Measurements from ENCODE around the gene BATF.

The BATF gene

GRCh38 chr14:75559451-75560222 is 37.4 kb downstream of the BATF start:
- DNase-seq (ENCODE audit: low spot score) = no peak

DNA sequence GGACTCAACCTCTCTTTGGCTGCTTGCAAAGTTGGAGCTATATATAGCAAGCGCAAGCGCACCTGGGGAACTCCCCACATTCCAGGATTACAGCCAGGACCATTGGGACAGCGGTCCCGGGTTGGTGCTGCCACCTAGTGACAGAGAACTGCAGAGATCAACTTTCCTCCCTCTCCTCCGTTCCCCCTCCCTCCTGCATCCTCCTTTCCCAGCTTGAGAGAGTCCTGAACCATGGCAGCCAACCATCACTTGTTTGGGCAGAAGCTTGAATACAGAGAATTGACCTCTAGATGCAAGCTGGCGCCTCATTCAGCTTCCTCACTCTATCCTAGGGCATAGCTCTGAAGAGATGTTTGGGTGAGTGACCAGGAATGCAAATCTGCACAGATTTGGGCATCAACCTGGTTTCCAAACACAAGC is 38.8 kb downstream of the BATF start:
- DNase-seq (ENCODE audit: low spot score) = peak; percentile 49

- no peak for DNase-seq (ENCODE audit: low spot score)
Observed at GRCh38 chr14:75562089-75562488, 39.8 kb downstream of the BATF start.

GRCh38 chr14:75562489-75562888 is 40.2 kb downstream of the BATF start:
- DNase-seq (ENCODE audit: low spot score) = no peak

- no peak for DNase-seq (ENCODE audit: low spot score)
Observed at GRCh38 chr14:75563931-75564330, 41.7 kb downstream of the BATF start.

DNA sequence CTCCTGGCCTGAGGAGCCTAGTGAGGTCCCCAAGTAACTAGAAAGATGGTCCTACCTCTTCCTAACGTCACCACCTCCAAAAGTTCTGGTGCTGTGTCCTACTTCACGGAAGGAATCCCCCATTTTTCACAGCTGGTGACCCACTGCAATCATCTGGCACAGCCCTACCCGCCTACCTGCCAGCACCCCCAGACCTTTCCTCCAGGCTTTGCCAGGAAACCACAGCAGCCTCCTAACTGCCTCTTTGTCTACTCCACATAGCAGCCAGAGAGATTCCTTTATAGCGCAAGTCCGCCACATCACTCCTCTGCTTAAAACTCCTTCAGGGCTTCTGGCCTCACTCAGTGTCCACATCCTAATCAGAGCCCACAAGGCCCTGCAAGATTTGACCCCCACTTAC is 42.8 kb downstream of the BATF start:
- DNase-seq (ENCODE audit: low spot score) = no peak

- no peak for DNase-seq (ENCODE audit: low spot score)
Observed at GRCh38 chr14:75566321-75566720, 44.1 kb downstream of the BATF start.

DNA sequence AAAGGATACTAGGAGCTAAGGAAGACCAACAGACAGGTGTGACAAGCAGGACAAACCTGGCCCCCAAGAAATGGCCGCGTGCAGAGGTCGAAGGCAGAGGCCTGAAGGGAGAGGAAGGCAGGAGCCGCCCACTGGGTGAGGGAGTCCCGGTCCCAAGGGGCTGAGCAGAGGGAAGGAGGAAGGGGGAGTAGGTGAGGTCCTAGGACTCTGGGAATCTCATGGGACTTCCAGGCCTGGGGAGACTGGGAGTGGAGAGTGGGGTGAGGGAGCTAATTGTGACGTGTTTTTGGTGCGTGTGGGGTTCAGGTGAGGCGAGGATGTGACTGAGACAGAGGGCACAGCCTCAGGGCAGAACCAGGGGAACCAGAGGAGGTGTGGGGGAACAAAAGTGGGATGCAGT is 44.5 kb downstream of the BATF start:
- DNase-seq (ENCODE audit: low spot score) = no peak

DNA sequence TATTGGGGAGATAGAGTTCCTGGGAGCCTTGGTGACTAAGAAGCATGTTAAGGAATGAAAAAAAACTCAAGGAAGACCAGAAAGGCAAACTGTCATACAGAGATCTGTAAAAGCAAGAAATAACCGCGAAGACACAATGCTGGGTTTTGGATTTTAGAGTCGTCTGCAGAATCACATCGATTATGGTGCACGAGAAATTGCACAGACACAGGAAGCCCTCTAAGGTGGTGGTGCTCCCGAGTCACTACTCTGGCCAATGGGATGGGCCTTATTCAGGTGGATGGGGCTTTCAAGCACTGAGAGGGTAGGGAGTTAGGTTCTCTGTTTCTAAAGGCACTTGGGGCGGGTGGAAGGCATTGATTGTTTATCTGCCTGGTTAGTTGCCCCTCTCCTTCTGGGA is 45.9 kb downstream of the BATF start:
- DNase-seq (ENCODE audit: low spot score) = no peak

DNA sequence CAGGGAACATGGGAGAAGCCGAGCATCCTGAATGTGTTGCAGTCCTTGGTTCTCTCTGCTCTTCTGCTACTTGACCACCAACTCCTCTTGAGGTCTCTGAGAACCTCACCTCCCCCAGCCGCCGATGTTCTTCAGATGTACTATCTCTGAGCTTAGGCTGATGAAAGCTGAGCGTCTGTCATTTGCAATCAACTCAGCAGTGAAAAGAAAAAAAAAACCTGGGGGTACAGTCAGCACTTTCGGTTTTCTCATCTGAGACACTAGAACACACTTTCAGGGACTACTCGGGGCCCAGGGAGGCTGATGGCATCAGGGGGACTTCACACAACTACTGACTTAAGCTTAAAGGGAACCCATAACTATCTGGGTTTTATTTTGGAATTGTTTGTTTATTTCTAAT is 46.5 kb downstream of the BATF start:
- no peak for DNase-seq (ENCODE audit: low spot score)

DNA sequence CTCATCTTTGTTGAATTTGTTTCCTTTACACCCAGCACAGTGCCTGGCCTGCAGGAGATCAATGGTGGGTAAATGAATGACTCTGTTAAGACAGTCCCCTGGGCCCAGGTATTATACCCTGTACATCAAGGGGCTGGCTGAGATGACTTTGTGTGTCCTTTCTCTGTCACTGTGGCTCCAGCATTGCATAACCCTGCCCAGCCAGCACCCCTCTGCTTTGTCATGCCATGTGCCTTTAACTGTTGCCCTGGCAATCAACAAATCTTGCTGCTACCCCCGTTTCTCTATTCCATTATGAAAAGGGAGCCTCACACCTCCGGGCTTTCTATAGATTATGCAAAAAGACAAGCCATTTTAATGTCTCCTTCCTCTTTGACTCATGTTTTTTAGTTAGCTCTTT is 48.5 kb downstream of the BATF start:
- no peak for DNase-seq (ENCODE audit: low spot score)

GRCh38 chr14:75572104-75572503 is 49.8 kb downstream of the BATF start:
- DNase-seq (ENCODE audit: low spot score) = no peak

- no peak for DNase-seq (ENCODE audit: low spot score)
Observed at GRCh38 chr14:75577090-75577489, 54.8 kb downstream of the BATF start.

GRCh38 chr14:75577729-75578101 is 55.4 kb downstream of the BATF start:
- peak; percentile 70 for DNase-seq (ENCODE audit: low spot score)

DNA sequence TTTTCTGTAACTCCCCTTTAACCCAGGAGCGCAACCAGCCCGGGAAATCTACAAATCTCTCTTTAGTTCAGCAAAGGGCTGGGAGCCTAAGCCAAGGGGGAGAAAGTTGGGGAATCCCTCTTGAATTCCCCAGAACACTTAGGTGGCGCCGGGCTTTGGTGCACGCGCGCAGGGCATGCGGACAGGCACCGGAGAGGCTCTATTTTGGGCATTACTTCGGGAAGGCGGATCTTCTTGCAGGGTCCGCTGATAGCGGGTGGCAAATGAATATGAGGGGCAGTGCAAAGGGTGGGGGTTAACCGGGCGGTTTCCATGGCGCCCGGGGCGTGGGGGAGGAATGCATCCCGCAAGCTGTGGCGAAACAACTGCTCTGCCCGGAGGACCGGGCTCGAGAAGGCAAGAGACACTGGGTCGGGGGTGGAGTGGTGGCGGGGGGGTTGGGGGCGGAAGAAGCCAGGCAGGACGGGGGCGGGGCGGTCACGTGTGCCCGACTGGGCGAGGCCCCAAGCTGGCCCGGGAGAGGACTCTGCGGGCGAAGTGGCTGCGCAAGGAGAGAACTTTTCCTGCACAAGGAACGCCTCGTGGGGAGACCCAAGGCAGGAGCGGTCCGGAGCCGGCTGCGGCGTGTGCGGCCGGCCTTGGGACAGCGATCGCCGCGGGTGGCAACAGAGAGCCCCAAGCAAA is 56.0 kb downstream of the BATF start, which contains the start of gene FLVCR2:
FLVCR2 (plus strand) TSS at position 519 of the 684 bp plus-strand sequence. CDS start 353 bp downstream, outside the sequence.
- DNase-seq (ENCODE audit: low spot score) = no peak

- DNase-seq (ENCODE audit: low spot score) = no peak
Observed at GRCh38 chr14:75578786-75579337, 56.6 kb downstream of the BATF start.

DNA sequence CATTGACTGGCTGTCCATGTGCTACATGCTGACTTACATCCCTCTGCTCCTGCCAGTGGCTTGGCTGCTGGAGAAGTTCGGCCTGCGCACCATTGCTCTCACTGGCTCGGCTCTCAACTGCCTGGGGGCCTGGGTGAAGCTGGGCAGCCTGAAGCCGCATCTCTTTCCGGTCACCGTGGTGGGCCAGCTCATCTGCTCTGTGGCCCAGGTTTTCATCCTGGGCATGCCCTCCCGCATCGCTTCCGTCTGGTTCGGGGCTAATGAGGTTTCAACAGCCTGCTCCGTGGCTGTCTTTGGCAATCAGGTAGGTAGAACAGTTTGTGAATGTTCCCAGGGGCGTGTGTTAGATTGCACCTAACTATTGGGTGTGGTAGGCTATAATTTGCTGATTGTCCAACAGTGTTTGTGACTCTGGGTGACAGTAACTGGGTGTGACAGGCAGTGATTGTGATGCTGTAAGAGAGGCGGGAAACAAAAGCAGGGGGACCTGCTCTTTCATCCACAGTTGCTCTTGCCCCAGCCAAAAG is 57.1 kb downstream of the BATF start:
- DNase-seq (ENCODE audit: low spot score) = no peak

DNA sequence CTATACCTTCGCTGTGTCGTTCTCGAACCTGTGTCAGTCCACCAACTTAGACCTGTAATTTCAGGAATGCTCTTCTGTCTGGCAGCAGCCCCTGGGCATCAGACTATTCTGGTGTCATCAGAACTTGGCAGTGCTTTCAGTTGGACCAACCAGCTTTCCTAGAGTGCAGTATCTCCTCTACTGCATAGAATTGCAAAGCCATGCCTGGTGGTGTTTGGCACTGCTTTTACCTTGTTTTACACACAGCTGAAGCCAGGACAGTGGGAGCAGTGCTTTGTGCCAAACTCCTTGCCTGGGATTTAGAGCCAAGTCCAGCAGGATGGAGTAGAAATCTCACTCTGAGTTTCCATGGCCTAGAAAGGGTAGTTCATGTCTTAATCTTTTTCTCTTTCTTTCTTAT is 57.6 kb downstream of the BATF start:
- DNase-seq (ENCODE audit: low spot score) = no peak

DNA sequence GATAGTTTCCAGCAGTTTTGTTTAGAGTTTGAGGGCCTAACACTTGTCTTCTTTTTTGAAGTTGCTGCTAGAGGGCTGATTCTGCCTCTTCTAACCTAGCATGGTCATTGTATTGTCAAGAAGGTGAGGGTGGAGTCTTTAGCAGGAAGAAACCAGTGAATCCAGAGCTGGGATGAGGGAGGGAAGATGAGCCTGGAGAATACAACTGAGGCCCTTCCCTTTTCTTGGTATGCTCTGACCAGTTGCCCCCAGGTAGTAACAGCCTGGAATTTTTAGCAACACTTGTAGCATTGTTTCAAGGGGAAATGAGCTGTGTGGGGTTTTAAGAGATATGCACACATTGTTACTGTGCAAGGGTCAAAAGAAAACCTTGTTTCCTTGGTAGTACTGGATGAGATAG is 65.1 kb downstream of the BATF start:
- DNase-seq (ENCODE audit: low spot score) = no peak

DNA sequence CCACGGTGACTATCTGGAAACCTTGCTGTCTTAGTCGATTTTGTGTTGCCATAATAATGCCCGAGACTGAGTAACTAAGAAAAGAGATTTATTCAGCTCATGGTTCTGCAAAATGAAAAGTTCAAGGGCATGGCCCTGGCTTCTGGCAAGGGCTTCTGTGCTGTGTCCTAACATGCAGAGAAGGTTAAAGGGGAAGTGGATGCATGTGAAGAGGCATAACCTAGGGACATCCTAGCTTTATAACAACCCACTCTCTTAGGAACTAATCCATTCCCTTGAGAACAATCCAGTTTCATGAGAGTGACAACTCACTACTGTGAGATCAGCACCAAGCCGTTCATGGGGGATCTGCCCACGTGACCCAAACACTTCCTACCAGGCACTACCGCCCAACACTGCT is 67.7 kb downstream of the BATF start:
- DNase-seq (ENCODE audit: low spot score) = no peak

DNA sequence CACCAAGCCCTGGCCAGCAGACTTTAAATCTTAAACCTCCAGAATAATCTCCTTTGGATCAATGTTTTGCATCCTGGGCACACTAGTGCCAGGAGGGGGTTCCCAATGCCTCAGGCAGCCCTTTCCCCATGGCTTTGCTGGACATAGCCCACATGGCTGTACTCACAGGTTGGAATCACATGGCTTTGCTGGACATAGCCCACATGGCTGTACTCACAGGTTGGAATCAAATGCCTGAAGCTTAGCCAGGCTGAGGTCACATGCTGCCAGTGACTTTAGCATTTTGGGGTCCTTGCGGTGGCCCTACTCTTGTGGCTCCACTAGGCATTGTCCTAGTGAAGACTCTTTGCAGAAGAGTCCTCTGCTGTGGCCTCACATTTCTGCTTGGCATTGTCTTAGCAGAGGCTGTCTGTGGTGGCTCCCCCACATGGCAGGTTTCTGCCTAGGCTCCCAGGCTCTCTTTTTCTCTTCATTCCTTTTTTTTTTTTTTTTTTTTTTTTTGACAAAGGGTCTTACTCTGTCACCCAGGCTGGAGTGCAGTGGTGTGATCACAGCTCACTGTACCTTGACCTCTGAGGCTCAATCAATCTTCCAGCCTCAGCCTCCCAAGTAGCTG is 69.2 kb downstream of the BATF start:
- no peak for DNase-seq (ENCODE audit: low spot score)

DNA sequence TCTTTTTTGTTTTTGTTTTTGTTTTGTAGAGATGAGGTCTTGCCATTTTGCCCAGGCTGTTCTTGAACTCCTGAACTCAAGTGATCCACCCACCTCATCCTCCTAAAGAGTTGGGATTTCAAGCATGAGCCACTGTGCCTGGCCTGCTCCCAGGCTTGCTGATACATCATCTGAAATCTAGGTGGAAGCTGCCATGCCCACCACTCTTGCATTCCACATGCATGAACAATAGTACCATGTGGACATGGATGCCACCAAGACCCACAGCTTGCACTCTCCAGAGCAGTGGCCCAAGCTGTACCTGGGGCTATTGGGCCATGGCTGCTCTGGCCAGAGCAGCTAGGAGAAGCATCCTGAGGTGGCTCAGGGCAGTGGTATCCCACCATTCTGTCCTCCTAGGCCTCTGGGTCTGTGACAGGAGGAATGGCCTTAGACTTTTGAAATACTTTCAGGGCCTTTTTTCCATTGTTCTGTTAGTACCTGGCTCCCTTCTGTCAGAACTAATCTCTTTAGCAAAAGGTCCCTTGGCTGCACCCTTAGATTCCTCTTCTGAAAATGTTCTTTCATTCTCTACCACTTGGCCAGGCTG is 69.8 kb downstream of the BATF start:
- no peak for DNase-seq (ENCODE audit: low spot score)
